D721Med (cell line): ENCODE measurements around the gene DCT.
"Not testable (repeated sequence)": the region's sequence is repeated elsewhere in the genome, so short reads cannot be mapped to it uniquely, and the experiment has no call there.

Experiments
- DNase-seq: peaks from one replicate; pipeline ENCODE4 v3.0.0; 2011; ENCODE audit warnings: low spot score; ENCODE audit not compliant: insufficient read length
- FAIRE-seq: peaks from 2 replicates; lab custom pipeline; 2011; peaks lifted over from hg19 to GRCh38; lab: Jason Lieb, UNC
- TF ChIP-seq, protein P1 (sequence below): IDR thresholded peaks from 2 replicates; pipeline ENCODE4 v1.5.1; 2012; ENCODE audit warnings: mild to moderate bottlenecking, control low read depth; ENCODE audit not compliant: insufficient read depth; ENCODE audit errors: missing control alignments

DCT gene

DNA sequence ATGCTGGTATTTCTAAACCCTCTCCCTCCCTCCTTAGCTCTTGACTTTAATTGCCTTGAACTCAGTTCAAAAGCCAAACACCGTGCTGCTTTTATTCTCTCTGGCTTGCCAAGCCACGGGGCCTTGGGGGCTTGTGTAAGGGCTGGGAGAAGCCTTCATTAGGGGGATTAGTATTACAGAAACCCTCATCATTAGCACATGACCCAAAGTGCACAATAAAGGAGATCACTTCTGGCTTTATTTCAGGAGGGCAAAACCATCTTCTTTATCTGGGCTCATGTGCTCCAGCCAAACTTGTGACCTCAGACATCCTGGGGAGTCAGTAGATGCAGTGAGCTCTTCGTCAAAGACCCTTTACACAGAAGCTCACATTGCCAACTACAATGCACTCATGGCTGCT lies at the start of gene DCT:
Gene DCT, minus strand, starts transcription at position 67 of the 400 bp plus-strand sequence. CDS start 427 bp downstream, outside the sequence.
- DNase-seq (no peak), FAIRE-seq (peak; percentile 96)
- TF ChIP-seq, protein P1, sequence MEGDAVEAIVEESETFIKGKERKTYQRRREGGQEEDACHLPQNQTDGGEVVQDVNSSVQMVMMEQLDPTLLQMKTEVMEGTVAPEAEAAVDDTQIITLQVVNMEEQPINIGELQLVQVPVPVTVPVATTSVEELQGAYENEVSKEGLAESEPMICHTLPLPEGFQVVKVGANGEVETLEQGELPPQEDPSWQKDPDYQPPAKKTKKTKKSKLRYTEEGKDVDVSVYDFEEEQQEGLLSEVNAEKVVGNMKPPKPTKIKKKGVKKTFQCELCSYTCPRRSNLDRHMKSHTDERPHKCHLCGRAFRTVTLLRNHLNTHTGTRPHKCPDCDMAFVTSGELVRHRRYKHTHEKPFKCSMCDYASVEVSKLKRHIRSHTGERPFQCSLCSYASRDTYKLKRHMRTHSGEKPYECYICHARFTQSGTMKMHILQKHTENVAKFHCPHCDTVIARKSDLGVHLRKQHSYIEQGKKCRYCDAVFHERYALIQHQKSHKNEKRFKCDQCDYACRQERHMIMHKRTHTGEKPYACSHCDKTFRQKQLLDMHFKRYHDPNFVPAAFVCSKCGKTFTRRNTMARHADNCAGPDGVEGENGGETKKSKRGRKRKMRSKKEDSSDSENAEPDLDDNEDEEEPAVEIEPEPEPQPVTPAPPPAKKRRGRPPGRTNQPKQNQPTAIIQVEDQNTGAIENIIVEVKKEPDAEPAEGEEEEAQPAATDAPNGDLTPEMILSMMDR: no peak

DNA sequence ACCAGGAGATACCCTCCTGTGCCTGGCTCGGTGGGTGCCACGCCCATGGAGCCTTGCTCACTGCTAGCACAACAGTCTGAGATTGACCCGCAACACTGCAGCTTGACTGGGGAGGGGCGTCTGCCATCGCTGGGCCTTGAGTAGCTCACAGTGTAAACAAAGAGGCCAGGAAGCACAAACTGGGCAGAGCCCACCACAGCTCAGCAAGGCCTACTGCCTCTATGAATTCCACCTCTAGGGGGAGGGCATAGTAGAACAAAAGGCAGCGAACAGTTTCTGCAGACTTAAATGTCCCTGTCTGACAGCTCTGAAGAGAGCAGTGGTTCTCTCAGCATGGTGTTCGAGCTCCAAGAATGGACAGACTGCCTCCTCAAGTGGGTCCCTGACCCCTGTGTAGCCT lies 47.5 kb upstream of the DCT start:
- DNase-seq, FAIRE-seq: not testable (repeated sequence)

DNA sequence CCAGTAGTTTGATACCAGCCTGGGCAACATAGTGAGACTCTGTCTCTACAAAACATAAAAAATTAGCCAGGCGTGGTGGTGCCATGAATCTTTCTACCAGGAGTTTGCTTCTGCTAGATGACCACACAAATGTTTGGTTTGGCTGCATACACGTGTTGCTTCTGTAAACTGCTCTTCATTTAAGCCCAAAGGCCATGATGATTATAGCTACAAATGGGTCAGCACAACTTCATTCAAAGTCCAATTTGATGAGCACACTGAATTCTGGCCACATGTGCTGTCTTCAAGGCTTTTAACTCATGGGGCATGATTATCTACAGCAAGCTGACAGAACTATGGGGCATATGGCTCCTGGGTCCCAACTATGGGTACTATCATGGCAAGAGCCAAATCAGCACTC lies 46.3 kb upstream of the DCT start:
- TF ChIP-seq, protein P1: no peak
- DNase-seq (no peak), FAIRE-seq (no peak)

DNA sequence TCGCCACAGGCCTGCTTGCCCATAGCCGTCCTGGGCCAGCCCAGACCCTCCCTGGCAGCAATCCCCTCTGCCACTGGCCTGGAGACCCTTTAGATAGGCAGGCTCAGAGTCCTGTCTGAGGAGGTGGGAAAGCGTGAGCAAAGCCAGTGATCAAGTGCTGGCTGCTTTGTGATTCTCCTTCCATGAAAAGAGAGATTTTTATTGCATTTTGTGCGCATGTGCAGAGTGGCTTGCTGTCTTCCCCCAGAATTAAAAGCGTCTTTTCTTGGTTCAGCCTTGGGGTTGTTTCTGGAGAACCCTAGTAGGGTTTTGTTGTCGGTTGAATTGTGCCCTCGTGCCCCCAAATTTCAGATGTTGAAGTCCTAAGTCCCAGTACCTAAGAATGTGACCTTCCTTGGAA lies 44.9 kb upstream of the DCT start:
- TF ChIP-seq, protein P1: no peak
- FAIRE-seq (no peak), DNase-seq (no peak)

DNA sequence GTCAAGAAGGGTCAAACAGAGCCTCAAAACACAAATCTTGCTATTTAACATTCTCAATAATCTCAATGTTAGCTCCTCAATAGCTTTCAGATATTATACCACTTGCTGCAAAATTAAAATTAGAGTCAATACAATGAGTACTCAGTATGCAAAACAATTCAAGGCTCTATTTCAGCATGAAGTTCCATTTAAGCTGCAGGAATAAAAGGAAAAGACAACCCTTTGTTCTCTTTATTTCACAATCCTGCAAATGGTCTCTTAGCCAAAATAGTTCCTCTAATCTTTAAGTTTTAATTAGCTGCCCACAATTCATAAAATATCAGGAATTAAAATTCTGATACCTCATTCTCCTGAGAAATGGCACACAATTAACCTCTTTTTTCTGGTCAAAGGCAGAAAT lies 40.5 kb upstream of the DCT start:
- DNase-seq (no peak), FAIRE-seq (no peak)
- TF ChIP-seq, protein P1: no peak

DNA sequence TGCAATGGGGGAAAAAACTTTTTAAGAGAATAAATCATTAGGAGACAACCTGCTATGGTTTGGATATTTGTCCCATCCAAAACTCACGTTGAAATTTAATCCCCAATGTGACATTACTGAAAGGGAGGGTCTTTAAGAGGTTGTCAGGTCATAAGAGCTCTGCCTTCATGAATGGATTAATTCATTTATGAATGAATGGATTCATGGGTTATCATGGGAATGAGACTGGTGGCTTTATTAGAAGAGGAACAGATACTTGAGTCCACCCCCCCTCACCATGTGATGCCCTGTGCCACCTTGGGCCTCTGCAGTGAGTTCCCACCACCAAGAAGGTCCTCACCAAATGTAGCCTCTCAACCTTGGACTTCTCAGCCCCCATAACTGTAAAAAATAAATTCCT lies 37.0 kb upstream of the DCT start:
- FAIRE-seq (no peak), DNase-seq (no peak)

DNA sequence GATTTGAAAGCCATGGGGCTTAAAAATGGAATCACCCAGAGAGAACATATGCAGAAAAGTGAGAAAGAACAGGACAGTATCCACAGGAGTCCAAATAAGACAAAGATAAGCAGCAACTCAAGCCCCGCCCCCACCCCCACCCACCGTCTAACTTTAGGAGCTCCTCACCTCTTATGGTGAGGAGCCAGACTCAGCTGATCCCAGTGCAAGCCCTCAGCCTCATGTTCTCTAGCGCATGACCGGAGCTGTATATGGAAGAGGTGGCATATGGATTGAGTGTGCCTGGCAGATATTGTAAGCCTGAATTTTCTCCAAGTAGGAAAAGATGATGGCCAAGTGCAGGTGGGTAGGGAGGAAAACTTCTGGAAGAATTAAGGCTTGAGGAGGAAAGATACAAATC lies 36.4 kb upstream of the DCT start:
- DNase-seq (no peak), FAIRE-seq (no peak)
- TF ChIP-seq, protein P1: no peak

More for the DNA sequence above, 37.0 kb upstream of the DCT start:
- TF ChIP-seq, protein P1: no peak

DNA sequence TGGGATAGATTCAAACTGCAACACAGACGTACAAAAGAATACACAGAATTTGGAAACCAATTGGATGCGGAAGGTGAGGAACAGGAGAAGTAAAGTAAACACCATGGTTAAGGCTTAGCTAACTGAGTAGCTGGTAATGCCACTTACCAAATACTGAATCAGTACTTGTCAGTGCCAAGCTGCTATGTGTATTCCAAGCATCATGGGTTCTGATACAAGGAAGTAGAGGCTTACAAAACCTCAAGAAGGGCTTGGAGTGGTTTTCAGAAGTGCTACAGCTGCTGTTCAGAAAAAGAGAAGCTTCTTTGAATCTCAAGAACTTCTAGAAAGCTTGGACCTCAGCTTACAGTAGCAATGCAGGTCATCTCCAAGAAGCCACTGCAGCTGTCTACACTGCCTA lies 35.9 kb upstream of the DCT start:
- FAIRE-seq: no peak
- TF ChIP-seq, protein P1: no peak
- DNase-seq: no peak
